ENCODE data around the gene F2RL3.

- no peak for TF ChIP-seq CTCF (IDR thresholded peaks at IDR 0.05)
- no peak for TF ChIP-seq POLR2A (IDR thresholded peaks at IDR 0.05)
Observed at GRCh38 chr19:16922949-16923348, 34.1 kb downstream of the F2RL3 start.
